SK-N-MC (cell line): ENCODE results near the gene PPIC.

ENCODE experiments used
- EZH2 ChIP-seq: fragments of 200-600 bp; sonication (generic); IDR thresholded peaks from one replicate; pipeline ENCODE4 v1.6.1; 2017; ENCODE audit warnings: antibody characterized with exemption
- POLR2AphosphoS5 ChIP-seq: IDR thresholded peaks from 2 replicates; pipeline ENCODE4 v1.6.1; 2012; ENCODE audit warnings: mild to moderate bottlenecking, low read depth, low read length, borderline replicate concordance

GRCh38 chr5:122982376-122982775 lies 54.1 kb downstream of the PPIC start:
- TF ChIP-seq POLR2AphosphoS5 (no peak), EZH2 (no peak)
